MG63 (cell line): ENCODE results near the gene GMPS. TPM values are rescaled to one million over a fixed set of nuclear protein-coding genes. Genes with fewer than 3 reads are reported as not detected.

Experiments
- total RNA-seq: library from RNA; depleted of rRNA; stranded (reverse); fragments of >200 nt; shearing (Covaris generic); gene quantifications from 2 replicates; pipeline ENCODE4 v1.2.3, GENCODE V29; 2014; ENCODE audit warnings: low replicate concordance; rRNA removed

Gene GMPS
- total RNA-seq, 1 experiment from 2014 or later, result 56.7 TPM

Other genes with a start within 250 kb of the GMPS start
- not detected in 2 replicates for gene PLCH1, start 125.6 kb upstream of the GMPS start, total RNA-seq
- gene C3orf33, start 64.4 kb upstream of the GMPS start, total RNA-seq, result 5.1 and 11.5 TPM in 2 replicates
- 30.2 and 50.1 TPM in 2 replicates for gene SLC33A1, start 16.2 kb upstream of the GMPS start, total RNA-seq
- gene KCNAB1, start 249.9 kb downstream of the GMPS start, total RNA-seq, result not detected in 2 replicates